Psoas muscle (tissue), 8 donors: ENCODE data around the gene AZI2. TPM values are rescaled to one million over a fixed set of nuclear protein-coding genes. Genes with fewer than 3 reads are reported as not detected.
A peak's percentile ranks its signal among the peaks of the same experiment; 100 is the strongest.

Experiments used
- ATAC-seq, 4 donors: fragments of 200-7000 bp; cut with Tn5 transposase; one replicate each; pipeline ENCODE4 v1.9.1; 2020; ENCODE audit warnings: moderate library complexity in 3 of 4, mild to moderate bottlenecking in 2 of 4
- DNase-seq, 2 donors: peaks; one replicate each; pipeline ENCODE4 v3.0.0-alpha.2; 2020
- H3K27ac ChIP-seq: fragments of 200-600 bp; one replicate; pipeline ENCODE4 v1.8.0; 2022
- H3K27me3 ChIP-seq, 3 donors: fragments of 200-600 bp in 1 of 3; one replicate each; pipeline versions ENCODE4 v1.6.1 to v1.8.0; 2013 to 2022; ENCODE audit warnings: low read length in 2 of 3, mild to moderate bottlenecking in 2 of 3, moderate library complexity in 1 of 3; ENCODE audit not compliant: insufficient read depth in 3 of 3
- H3K36me3 ChIP-seq, 2 donors: fragments of 200-600 bp in 1 of 2; one replicate each; pipeline versions ENCODE4 v1.6.1 to v1.8.0; 2013 to 2022; ENCODE audit warnings: low read depth in 1 of 2, mild to moderate bottlenecking in 1 of 2, moderate library complexity in 1 of 2; ENCODE audit not compliant: insufficient read depth in 1 of 2
- H3K4me1 ChIP-seq: fragments of 200-600 bp; one replicate; pipeline ENCODE4 v1.8.0; 2022
- H3K4me3 ChIP-seq: fragments of 200-600 bp; one replicate; pipeline ENCODE4 v1.8.0; 2022; ENCODE audit warnings: mild to moderate bottlenecking
- H3K9me3 ChIP-seq: fragments of 200-600 bp; one replicate; pipeline ENCODE4 v1.8.0; 2022
- WGBS, 3 donors: extraction: QIAGEN DNeasy Blood & Tissue Kit; methylation state at CpG; one replicate each; pipeline versions ENCODE4 v1.1.6 to v1.1.7; 2013; 5-methylcytosine and 5-hydroxymethylcytosine counted together
- intact Hi-C, 2 donors: fragments of 100-400 bp; cut with DNase I; formaldehyde crosslinking; loops; one replicate each; pipeline versions ENCODE4 v1.11.0 to v1.14.2; 2022
- polyA plus RNA-seq, 3 donors: library from polyadenylated mRNA; stranded (reverse); fragments of 200-250 nt; gene quantifications; one replicate each; pipeline ENCODE4 v1.2.3, GENCODE V29; 2013
- total RNA-seq, 4 donors: library from RNA; stranded (reverse); fragmentation: NEBNext Ultra II Directional in 2 of 4; extraction: Animal tissue kit (Norgen Biotek cat#: 25700) in 2 of 4; gene quantifications; one replicate each; pipeline versions ENCODE4 v1.2.1 to v1.2.4, GENCODE V29; 2021 to 2023
- TF ChIP-seq, protein P1 (sequence below): fragments of 200-600 bp; IDR thresholded peaks from one replicate; pipeline ENCODE4 v1.8.0; 2022; ENCODE audit warnings: antibody characterized with exemption
- donor health status: healthy with polysubstance abuse.
- donor health status: DM: no; HTN: no; CAD: no; lungs with moderate emphysema.
- donor health status: Bipolar disorder and iron deficiency.
- donor health status: healthy.
- donor health status: DM: yes; HTN: yes; CAD: no.
- donor health status: DM: no; HTN: no; CAD: no.
- donor health status: DM: no; HTN: no; CAD: no.
- donor health status: DM: yes; HTN: yes; CAD: no.

Gene AZI2
- total and polyA plus RNA-seq, 7 donors: 26.3 to 63.8 (median 34.2) TPM

DNA sequence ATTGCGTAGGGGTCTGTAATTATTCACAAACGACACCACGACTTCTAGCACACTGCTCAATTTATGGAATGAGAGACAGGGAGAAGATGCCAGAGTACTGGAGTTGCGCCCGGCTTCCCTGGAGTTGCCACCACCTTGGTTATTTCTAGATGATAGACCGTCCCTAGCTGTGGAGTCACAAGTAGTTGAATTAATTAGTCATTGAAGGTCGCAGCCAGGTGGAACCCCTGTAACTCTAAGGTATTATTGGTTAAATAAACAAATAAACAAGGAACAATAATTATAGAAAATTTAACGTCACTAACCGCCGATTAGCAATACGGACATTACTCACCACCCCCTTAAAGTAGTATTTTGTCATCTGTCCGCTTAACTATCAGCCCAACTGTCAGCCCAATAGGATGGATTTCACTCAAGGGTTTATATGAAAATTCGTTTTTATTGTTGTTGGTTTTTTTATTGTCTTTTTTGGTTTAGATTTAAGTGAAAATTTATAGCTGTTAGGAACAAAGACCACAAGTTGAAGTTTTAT lies 911 bp upstream of the AZI2 start:
- intact Hi-C loops: no loop called here
- WGBS, 3 donors: 13 to 17% (median 16%) methylated on average over 13 of the region's 13 CpGs
- Histone ChIP-seq H3K4me3 (peak overlapping the region; percentile 87), H3K9me3 (peaks cover 15% of the 10 kb centered on the region), H3K27ac (peak overlapping the region; percentile 99), H3K36me3 (peaks cover 0 to 4% of the 10 kb centered on the region in 2 donors), H3K4me1 (peaks cover 35% of the 10 kb centered on the region), H3K27me3 (no peaks in the 10 kb centered on the region)
- peak in 2 of 4 donors; percentile 4 to 39 for ATAC-seq
- DNase-seq: peak in 1 of 2 donors; percentile 43
- TF ChIP-seq, protein P1, sequence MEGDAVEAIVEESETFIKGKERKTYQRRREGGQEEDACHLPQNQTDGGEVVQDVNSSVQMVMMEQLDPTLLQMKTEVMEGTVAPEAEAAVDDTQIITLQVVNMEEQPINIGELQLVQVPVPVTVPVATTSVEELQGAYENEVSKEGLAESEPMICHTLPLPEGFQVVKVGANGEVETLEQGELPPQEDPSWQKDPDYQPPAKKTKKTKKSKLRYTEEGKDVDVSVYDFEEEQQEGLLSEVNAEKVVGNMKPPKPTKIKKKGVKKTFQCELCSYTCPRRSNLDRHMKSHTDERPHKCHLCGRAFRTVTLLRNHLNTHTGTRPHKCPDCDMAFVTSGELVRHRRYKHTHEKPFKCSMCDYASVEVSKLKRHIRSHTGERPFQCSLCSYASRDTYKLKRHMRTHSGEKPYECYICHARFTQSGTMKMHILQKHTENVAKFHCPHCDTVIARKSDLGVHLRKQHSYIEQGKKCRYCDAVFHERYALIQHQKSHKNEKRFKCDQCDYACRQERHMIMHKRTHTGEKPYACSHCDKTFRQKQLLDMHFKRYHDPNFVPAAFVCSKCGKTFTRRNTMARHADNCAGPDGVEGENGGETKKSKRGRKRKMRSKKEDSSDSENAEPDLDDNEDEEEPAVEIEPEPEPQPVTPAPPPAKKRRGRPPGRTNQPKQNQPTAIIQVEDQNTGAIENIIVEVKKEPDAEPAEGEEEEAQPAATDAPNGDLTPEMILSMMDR: no peak

DNA sequence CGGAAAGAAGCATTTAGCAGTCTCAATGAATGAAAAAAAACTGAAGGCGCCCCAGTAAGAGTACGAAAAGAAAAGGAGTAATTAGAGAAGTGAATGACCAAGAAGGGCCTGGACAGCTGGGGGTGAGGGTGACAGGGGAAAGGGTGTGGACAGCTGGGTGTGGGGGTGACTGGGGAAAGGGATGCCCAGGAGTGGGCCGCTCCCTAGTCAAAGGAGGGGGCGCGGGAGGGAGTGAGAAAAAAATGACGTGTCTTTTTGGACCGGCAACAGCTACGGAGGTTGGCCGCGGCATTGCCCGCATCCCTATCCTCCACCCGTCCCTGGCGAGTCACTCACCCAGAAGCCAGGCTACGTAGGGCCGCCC lies 377 bp downstream of the AZI2 start:
- Histone ChIP-seq H3K4me3 (peak overlapping the region; percentile 87), H3K36me3 (no peaks in the 10 kb centered on the region), H3K27me3 (no peaks in the 10 kb centered on the region), H3K9me3 (peaks cover 7% of the 10 kb centered on the region), H3K27ac (peak overlapping the region; percentile 99), H3K4me1 (peaks cover 47% of the 10 kb centered on the region)
- intact Hi-C loops: no loop called here
- ATAC-seq (peak; percentile 79 to 85 (median 82)), DNase-seq (peak in 1 of 2 donors; percentile 95)
- TF ChIP-seq, protein P1: no peak
- WGBS, 3 donors: 0 to 1% (median 0%) methylated on average over 15 to 16 of the region's 16 CpGs

DNA sequence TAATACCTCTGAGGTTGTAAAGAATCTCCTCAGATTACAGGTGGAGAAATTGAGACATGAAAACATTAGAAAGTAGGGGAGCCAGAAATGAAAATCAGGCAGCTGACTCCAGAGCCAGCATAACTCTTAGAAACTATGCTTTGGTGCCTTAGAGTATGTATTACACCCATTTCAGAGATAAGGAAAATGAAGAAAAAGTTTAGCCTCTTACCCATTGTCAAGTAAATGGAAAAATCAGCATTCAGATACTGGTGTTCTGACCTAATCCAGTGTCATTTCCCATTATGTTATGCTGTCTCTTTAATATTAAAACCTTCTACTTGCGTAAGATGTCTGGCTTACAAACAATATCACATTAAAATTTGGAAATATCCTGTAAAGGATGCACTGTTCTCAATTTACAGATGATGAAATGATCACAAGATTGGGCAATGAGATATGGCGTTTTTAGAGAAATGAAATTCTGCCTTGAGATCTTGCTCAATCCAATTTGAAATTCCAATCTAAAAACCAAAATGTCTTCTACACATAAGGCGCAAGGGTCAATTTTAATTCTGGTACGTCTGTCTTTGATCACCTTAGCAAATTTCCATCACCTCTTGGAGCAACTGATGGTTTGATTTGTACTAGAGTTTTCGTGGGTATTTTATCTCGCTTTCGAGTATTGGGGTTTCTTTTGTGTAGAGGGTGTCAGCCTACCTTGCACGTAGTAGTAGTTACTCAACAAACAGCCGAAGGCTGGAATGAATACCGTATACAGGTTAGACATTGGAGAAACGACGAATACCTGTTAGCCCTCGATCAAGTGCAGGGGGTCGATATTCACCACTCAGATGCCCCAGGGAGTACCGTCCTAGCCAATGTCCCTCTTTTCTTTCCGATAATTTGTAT lies 1.0 kb downstream of the AZI2 start:
- H3K4me3 ChIP-seq: peak overlapping the region; percentile 87
- H3K4me1 ChIP-seq: peaks cover 47% of the 10 kb centered on the region
- DNase-seq (no peak), ATAC-seq (peak in 1 of 4 donors; percentile 1)
- TF ChIP-seq, protein P1: no peak
- peaks cover under 1% of the 10 kb centered on the region for H3K9me3 ChIP-seq
- WGBS, 3 donors: 17 to 25% (median 18%) methylated on average over 16 of the region's 16 CpGs
- H3K27me3 ChIP-seq: no peaks in the 10 kb centered on the region
- H3K36me3 ChIP-seq: no peaks in the 10 kb centered on the region
- peak overlapping the region; percentile 99 for H3K27ac ChIP-seq
- intact Hi-C loops: no loop called here

DNA sequence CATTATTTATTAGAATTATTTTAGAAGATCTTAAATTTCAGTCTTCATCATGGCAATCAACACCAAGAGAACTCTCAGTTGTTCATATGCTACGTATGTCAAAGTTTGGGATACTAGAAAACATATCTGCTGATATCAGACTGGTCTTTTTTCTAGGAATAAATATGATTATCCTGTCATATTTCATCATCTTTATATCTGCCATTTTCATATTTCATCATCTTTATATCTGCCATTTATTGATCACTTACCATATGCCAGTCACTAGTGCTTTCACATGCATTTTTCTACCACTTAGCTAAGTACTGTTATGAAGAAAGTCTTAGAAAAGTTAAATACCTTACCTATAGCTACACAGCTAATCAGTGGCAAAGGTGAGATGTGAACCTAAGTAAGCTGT lies 2.9 kb downstream of the AZI2 start:
- no peaks in the 10 kb centered on the region for H3K9me3 ChIP-seq
- H3K36me3 ChIP-seq: no peaks in the 10 kb centered on the region
- no peak for DNase-seq
- no peak overlapping the region for H3K4me3 ChIP-seq
- WGBS, 3 donors: 94 to 100% (median 95%) methylated on average over 1 of the region's 1 CpG
- peaks cover 47% of the 10 kb centered on the region for H3K4me1 ChIP-seq
- TF ChIP-seq, protein P1: no peak
- intact Hi-C loops: no loop called here
- H3K27me3 ChIP-seq: no peaks in the 10 kb centered on the region
- no peak for ATAC-seq
- no peak overlapping the region for H3K27ac ChIP-seq
